Kidney (tissue), 14 donors: Measurements from ENCODE around the gene FAM193A. TPM values are rescaled to one million over a fixed set of nuclear protein-coding genes. Genes with fewer than 3 reads are reported as not detected.

Experiments
- DNase-seq, 5 donors: peaks; one replicate each; pipeline ENCODE4 v3.0.0-alpha.2; 2013 to 2020
- FAIRE-seq: peaks from 2 replicates; lab custom pipeline; 2012; peaks lifted over from hg19 to GRCh38; lab: Jason Lieb, UNC
- H3K27ac ChIP-seq, 2 donors: one replicate each; pipeline ENCODE4 v1.7.0; 2013; ENCODE audit warnings: low read depth in 2 of 2, low read length in 2 of 2, inconsistent platforms in 1 of 2
- H3K27me3 ChIP-seq: one replicate; pipeline ENCODE4 v1.7.1; 2013; ENCODE audit warnings: low read length, inconsistent platforms; ENCODE audit not compliant: control insufficient read depth, insufficient read depth
- H3K36me3 ChIP-seq, 3 donors: one replicate each; pipeline versions ENCODE4 v1.7.0 to v1.7.1; 2013; ENCODE audit warnings: low read length in 3 of 3, control low read depth in 1 of 3, inconsistent platforms in 1 of 3; ENCODE audit not compliant: insufficient read depth in 3 of 3, control insufficient read depth in 2 of 3
- H3K4me1 ChIP-seq, 3 donors: one replicate each; pipeline versions ENCODE4 v1.7.0 to v1.7.1; 2013; ENCODE audit warnings: low read length in 3 of 3, inconsistent platforms in 1 of 3, low read depth in 1 of 3; ENCODE audit not compliant: control insufficient read depth in 2 of 3, insufficient read depth in 2 of 3
- H3K4me3 ChIP-seq, 3 donors: one replicate each; pipeline versions ENCODE4 v1.7.0 to v1.8.1; 2013; ENCODE audit warnings: low read length in 3 of 3, control low read depth in 1 of 3, inconsistent platforms in 1 of 3
- H3K9ac ChIP-seq, 3 donors: one replicate each; pipeline versions ENCODE4 v1.7.0 to v1.7.1; 2013; ENCODE audit warnings: low read length in 3 of 3, control low read depth in 1 of 3, inconsistent platforms in 1 of 3
- H3K9me3 ChIP-seq, 3 donors: one replicate each; pipeline versions ENCODE4 v1.7.0 to v1.7.1; 2013; ENCODE audit warnings: low read length in 3 of 3, control low read depth in 1 of 3, inconsistent platforms in 1 of 3; ENCODE audit not compliant: control insufficient read depth in 2 of 3, insufficient read depth in 1 of 3
- CTCF ChIP-seq: IDR thresholded peaks from 3 replicates; pipeline ENCODE4 v1.5.1; 2012; ENCODE audit warnings: mild to moderate bottlenecking, moderate library complexity, borderline replicate concordance; ENCODE audit not compliant: insufficient read depth; ENCODE audit errors: extremely low read depth
- intact Hi-C: fragments of 100-400 bp; cut with DNase I; formaldehyde crosslinking; loops from one replicate; pipeline ENCODE4 v1.11.1; 2022
- polyA plus RNA-seq: library from polyadenylated mRNA; stranded (reverse); fragments of 350-450 nt; fragmentation: Illumina TruSeq; extraction: RNeasy Lipid Tissue Mini Kit (QIAGEN cat#74804); gene quantifications from one replicate; pipeline ENCODE4 v1.2.3, GENCODE V29; 2014; ENCODE audit warnings: low read depth, low replicate concordance; ENCODE audit not compliant: insufficient read depth
- total RNA-seq: library from RNA; stranded (reverse); fragmentation: NEBNext Ultra II Directional; extraction: Animal tissue kit (Norgen Biotek cat#: 25700); gene quantifications from one replicate; pipeline ENCODE4 v1.2.1, GENCODE V29; 2021
- donor health status: control.
- donor health status: control.
- donor health status: control.
- donor health status: control.
- donor health status: control.
- donor health status: DM: yes; HTN: yes; CAD: no.
- donor health status: Normal renal cell carcinoma (clear cell type).

Gene FAM193A
- total and polyA plus RNA-seq, 2 donors from 2014 or later = 6.3 to 29.3 TPM

DNA sequence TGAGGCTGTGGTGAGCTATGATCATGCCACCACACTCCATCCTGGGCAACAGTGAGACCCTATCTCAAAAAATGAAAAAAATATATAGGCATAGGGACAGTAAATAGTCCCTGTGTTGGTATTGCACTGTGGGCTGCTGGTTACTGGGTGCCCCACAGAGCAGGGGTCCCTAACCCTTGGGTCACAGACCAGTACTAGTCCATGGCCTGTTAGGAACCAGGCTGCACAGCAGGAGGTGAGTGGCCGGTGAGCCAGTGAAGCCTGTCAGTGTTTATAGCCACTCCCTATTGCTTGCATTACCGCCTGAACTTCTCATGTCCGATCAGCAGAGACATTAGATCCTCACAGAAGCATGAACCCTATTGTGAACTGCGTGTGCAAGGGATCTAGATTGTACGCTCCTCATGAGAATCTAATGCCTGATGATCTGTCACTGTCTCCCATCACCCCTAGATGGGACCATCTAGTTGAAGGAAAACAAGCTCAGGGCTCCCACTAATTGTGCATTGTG, 113.2 kb downstream of the FAM193A start:
- DNase-seq (no peak), FAIRE-seq (no peak)
- TF ChIP-seq CTCF = no peak
- no peaks in the 10 kb centered on the region for H3K9me3 ChIP-seq
- no peaks in the 10 kb centered on the region for H3K27me3 ChIP-seq
- H3K4me3 ChIP-seq = no peak overlapping the region
- intact Hi-C loops = no loop called here
- H3K4me1 ChIP-seq = no peaks in the 10 kb centered on the region
- H3K9ac ChIP-seq = no peak overlapping the region
- peaks cover 6 to 37% (median 24%) of the 10 kb centered on the region in 3 donors for H3K36me3 ChIP-seq
- no peak overlapping the region for H3K27ac ChIP-seq

- Histone ChIP-seq H3K36me3 (peaks cover 6 to 37% (median 24%) of the 10 kb centered on the region in 3 donors), H3K4me3 (no peak overlapping the region)
- DNase-seq = no peak
Observed at GRCh38 chr4:2650276-2650675, 113.8 kb downstream of the FAM193A start.

DNA sequence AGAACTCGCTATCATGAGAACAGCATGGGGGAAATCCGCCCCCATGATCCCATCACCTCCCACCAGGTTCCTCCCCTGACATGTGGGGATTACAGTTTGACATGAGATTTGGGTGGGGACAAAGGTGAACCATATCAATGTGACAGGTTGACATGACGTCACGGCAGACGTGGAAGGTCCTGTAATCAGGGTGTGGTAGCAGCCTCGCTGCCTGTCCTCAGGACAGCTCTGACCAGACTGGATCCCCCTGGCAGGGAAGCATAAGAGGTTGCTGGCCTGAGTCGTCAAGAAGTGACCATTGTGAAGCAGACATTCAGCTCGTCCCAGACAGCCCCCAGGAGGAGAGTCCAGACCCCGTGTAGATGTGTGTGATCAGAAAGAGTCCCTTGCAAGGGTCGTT, 115.1 kb downstream of the FAM193A start:
- no peak overlapping the region for H3K27ac ChIP-seq
- intact Hi-C loops = no loop called here
- H3K27me3 ChIP-seq = no peaks in the 10 kb centered on the region
- H3K36me3 ChIP-seq = peaks cover 6 to 41% (median 23%) of the 10 kb centered on the region in 3 donors
- FAIRE-seq (no peak), DNase-seq (no peak)
- H3K4me1 ChIP-seq = no peaks in the 10 kb centered on the region
- no peak overlapping the region for H3K9ac ChIP-seq
- TF ChIP-seq CTCF = no peak
- no peak overlapping the region for H3K4me3 ChIP-seq
- no peaks in the 10 kb centered on the region for H3K9me3 ChIP-seq

More at GRCh38 chr4:2650276-2650675, 113.8 kb downstream of the FAM193A start:
- Histone ChIP-seq H3K27ac (no peak overlapping the region), H3K27me3 (no peaks in the 10 kb centered on the region), H3K9ac (no peak overlapping the region), H3K9me3 (no peaks in the 10 kb centered on the region), H3K4me1 (no peaks in the 10 kb centered on the region)
- no peak for FAIRE-seq
- TF ChIP-seq CTCF = no peak
- intact Hi-C loops = no loop called here

GRCh38 chr4:2651998-2652397, 115.6 kb downstream of the FAM193A start:
- Histone ChIP-seq H3K4me1 (no peaks in the 10 kb centered on the region), H3K9me3 (no peaks in the 10 kb centered on the region), H3K27me3 (no peaks in the 10 kb centered on the region), H3K4me3 (no peak overlapping the region), H3K9ac (no peak overlapping the region), H3K36me3 (peaks cover 6 to 37% (median 19%) of the 10 kb centered on the region in 3 donors), H3K27ac (no peak overlapping the region)
- intact Hi-C loops = no loop called here
- no peak for FAIRE-seq
- no peak for TF ChIP-seq CTCF
- no peak for DNase-seq
